ENCODE results near the gene SLC2A3.
"Not testable (repeated sequence)": the region's sequence is repeated elsewhere in the genome, so short reads cannot be mapped to it uniquely, and the experiment has no call there.

- not testable (repeated sequence) for TF ChIP-seq CTCF, POLR2AphosphoS5, POLR2A (IDR thresholded peaks at IDR 0.05)
Measured at GRCh38 chr12:7982332-7982735, 46.3 kb upstream of the SLC2A3 start.
